ENCODE results near the gene TMTC1.

Gene TMTC1

GRCh38 chr12:29517264-29517663, 266.5 kb downstream of the TMTC1 start:
- no peak for DNase-seq

DNA sequence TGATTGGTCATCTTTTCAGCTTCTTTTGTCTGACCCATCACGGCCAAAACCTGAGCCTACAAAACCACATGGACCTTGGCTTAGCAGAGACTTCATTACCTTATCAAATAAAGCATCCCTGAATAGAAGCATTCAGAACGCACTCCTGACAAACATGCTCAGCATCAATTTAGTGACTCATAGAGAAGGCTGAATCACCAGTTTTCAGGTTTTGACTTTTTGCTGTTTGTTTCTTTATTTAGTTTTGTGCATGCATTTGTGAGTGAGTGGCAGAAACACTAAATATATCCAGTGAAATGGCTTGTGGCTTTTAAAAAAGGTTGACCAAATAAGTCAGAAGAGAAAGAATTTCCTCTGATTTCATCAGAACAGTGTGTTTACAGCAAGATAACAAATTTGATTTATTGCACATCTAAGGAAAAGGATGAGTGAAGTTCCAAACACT, 267.3 kb downstream of the TMTC1 start:
- no peak for DNase-seq

DNA sequence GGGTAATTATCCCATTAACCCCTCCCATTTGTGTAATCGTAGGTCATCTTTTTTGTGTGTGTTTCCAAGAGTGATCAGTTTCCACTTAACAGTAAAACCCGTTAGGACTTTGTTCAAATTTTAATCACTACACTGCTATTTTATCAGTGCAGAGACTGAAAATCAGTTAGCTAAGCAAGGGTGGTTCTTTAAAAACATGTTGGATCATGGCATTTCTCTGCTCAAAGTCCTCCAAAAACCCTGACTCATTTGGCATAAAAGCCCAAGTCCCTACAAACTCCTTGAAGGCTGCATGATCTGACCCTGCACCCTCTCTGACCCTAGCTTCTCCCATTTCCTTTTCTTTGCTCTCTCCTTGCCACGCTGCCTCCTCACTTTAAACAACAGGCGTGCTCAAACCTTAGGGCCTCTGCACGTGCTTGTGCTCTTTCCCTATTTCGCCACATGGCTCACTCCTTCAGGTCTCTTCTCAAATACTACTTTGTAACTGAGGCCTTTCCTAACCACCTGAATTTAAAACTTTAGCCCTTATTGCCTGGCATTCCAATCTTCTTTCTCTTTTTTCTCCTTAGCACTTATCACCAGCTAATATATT, 273.1 kb downstream of the TMTC1 start:
- DNase-seq: no peak

GRCh38 chr12:29509503-29509902, 274.2 kb downstream of the TMTC1 start:
- DNase-seq: no peak

DNA sequence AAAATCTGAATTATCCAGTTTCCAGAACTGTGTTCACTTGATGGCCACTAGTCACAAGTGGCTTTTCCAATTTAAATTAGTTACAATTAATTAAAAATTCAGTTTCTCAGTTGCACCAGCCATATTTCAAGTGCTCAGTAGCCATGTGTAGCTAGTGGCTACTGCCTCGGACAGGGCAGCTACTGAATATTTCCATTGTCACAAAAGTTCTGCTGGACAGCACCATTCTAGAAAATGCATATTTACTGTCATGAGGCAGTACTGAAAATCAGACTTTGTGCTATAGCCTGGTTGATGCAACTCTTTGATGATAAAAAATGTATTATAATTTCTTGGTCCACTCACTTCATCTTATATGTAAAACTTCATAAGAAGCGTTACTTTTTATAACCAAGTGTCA, 274.8 kb downstream of the TMTC1 start:
- DNase-seq: no peak

GRCh38 chr12:29505122-29505521, 278.6 kb downstream of the TMTC1 start:
- no peak for DNase-seq

DNA sequence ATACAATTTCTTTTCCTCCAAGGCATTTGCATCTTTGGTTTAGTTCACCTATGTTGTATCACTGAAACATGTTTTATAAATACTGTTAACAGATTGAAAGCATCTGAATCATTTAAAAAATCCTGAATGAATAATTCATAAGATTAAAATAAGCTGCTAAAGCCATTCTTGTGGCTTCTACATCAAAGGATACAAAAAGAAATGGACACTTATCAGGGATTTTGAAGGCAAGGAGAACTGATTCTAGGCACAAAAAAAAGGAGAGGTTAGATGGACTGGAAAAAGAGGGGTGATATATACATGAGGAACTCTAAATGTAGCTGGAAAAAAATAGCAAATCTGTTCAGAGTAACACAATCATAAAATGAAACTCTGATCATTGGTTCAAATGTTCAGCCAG, 280.5 kb downstream of the TMTC1 start:
- no peak for DNase-seq

GRCh38 chr12:29499235-29499634, 284.5 kb downstream of the TMTC1 start:
- no peak for DNase-seq

GRCh38 chr12:29497588-29497987, 286.2 kb downstream of the TMTC1 start, which contains the start of gene OVCH1:
OVCH1 (minus strand) TSS chr12:29497686; CDS start chr12:29497686, 0 bp downstream.
- DNase-seq: no peak

DNA sequence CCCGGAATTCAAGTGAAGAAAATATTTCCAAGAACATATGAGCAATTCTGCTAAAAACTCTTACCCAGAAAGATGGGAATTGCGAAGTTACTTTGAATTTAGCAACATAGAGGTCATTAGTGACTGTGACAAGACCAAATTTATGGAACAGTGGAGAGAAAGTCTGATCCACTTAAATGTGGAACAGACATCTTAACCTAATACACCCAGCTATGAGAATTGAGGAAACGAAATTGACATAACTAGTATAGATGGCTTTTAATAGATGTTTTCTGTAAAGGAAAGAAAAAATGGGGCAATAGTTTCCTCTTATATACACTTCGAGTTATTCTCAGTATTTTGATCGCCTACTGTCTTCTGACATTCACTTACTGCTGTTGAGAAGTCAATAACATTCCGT, 290.9 kb downstream of the TMTC1 start:
- no peak for DNase-seq

- no peak for DNase-seq
These were observed 296.8 kb downstream of the TMTC1 start for GRCh38 chr12:29486972-29487371.

DNA sequence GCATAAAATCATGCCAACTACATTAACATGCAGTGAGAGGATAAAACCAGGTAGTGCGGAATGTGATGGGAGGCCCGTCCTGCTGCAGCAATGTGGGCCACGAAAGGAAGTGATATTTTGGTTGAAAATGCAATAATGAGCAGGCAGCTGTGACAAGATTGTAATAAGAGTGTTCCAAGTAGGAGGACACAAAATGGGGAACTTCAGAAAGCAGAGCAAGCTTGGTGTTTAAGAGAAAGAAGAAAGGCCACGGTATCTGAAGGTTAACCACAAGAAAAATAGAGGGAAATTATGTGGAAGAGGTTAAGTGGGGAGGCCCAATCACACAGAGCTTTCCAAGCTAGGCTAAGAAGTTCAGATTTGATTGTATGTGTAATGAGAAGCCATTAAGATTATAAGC, 320.5 kb downstream of the TMTC1 start:
- DNase-seq: no peak

- no peak for DNase-seq
These were observed 323.7 kb downstream of the TMTC1 start for GRCh38 chr12:29460082-29460481.

GRCh38 chr12:29455087-29455486, 328.7 kb downstream of the TMTC1 start:
- no peak for DNase-seq

DNA sequence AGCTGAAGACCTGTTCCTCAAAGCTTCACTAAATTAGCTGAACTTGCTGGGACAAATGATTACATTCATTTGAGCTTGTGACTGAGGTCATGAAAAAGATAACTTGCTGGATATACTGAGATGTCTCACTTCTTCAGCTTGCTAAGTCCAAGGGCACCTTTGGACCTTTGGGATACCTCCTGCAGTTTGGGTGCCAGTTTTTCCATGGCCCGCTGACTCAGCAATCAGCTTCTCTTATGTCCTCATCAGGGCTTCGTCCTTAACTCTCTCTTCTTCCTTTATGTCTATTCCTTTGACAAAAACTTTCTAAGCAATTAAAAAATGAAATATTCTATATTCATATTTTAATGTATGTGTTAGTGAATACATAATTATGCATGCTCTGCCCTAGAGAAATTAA, 331.9 kb downstream of the TMTC1 start:
- no peak for DNase-seq

Data from activated CD4-positive, alpha-beta T cell treated with anti-CD3 and anti-CD28 coated beads for 1 hour (primary cell).